Measurements from ENCODE around the gene GRID1. TPM values are rescaled to one million over a fixed set of nuclear protein-coding genes. Genes with fewer than 3 reads are reported as not detected.

Gene GRID1
- polyA plus RNA-seq, 1 of the 3 experiments (the other 2 are of a cell fraction) = 0.13 TPM

DNA sequence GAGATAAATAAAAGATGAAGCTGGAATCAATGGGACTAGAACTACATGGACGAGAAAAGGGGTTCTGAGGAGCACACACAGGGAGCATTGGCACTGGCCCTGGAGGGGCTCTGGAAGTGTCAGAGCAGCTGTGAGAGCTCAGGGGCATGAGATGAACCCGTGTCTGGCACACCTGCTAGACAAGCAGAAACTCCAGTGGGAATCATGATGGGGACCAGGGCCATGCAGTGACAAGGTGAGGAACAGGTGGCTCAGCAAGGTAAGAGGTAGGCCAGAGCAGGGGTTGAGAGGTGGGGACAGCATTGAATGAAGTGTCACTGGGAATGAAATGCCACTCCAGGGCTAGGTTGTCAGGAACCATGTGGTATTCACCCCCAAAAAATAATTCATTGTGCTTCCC lies 588.5 kb downstream of the GRID1 start (continued):
- TF ChIP-seq, protein P1, sequence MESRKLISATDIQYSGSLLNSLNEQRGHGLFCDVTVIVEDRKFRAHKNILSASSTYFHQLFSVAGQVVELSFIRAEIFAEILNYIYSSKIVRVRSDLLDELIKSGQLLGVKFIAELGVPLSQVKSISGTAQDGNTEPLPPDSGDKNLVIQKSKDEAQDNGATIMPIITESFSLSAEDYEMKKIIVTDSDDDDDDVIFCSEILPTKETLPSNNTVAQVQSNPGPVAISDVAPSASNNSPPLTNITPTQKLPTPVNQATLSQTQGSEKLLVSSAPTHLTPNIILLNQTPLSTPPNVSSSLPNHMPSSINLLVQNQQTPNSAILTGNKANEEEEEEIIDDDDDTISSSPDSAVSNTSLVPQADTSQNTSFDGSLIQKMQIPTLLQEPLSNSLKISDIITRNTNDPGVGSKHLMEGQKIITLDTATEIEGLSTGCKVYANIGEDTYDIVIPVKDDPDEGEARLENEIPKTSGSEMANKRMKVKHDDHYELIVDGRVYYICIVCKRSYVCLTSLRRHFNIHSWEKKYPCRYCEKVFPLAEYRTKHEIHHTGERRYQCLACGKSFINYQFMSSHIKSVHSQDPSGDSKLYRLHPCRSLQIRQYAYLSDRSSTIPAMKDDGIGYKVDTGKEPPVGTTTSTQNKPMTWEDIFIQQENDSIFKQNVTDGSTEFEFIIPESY (IDR thresholded peaks at IDR 0.05; ENCODE audit: borderline replicate concordance, low read depth) = no peak
- TF ChIP-seq FOXJ3 (CRISPR knock-in tag; IDR thresholded peaks at IDR 0.05) (no peak), GABPA (IDR thresholded peaks at IDR 0.05; ENCODE audit: low read depth) (no peak), NFIC (IDR thresholded peaks at IDR 0.05; ENCODE audit: borderline replicate concordance) (no peak), SMC3 (IDR thresholded peaks at IDR 0.05; ENCODE audit: low read depth, low read length) (no peak), JUND (IDR thresholded peaks at IDR 0.05) (no peak)

DNA sequence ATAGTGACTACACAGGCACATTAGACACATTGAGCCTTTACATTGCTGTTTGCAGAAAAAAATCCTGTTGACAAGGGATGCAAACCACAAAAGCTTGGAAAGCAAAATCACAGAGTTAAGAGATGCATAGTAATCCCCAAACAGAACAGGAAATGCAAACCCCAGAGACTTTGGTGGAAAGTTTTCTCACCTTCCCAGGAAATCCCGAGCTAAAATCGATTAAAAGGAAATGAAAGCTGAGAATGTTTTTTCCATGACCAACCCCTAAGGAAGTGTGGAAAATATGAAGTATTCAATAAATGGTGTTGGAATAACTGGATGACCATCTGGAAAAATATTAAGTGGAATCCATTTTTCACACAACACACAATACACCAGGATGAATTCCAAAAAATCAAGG lies 598.7 kb downstream of the GRID1 start:
- H2AFZ ChIP-seq (ENCODE audit: low read depth) = no peak overlapping the region
- TF ChIP-seq FOXM1 (IDR thresholded peaks at IDR 0.05; ENCODE audit: low read depth) (no peak), RFX5 (IDR thresholded peaks at IDR 0.05; ENCODE audit: low read length) (no peak)
- H3F3A ChIP-seq (replicated peaks; ENCODE audit: insufficient read depth) = no peaks in the 10 kb centered on the region
- no peaks in the 10 kb centered on the region for H3K36me3 ChIP-seq (replicated peaks in 1 of 2; ENCODE audit: control insufficient read depth in 1 of 2, insufficient read depth in 2 of 2, low read length in 1 of 2)
- no peaks in the 10 kb centered on the region for H4K20me1 ChIP-seq (ENCODE audit: insufficient read depth)
- H3K27ac ChIP-seq (ENCODE audit: low read depth in 2 of 2, low read length in 1 of 2) = no peak overlapping the region
- no peak overlapping the region for H3K9ac ChIP-seq
- POLR2A ChIA-PET = no interaction called here
- H3K27me3 ChIP-seq (ENCODE audit: insufficient read depth) = no peaks in the 10 kb centered on the region
- no peak for DNase-seq
- no peaks in the 10 kb centered on the region for H3K9me3 ChIP-seq
- no peak overlapping the region for H3K4me3 ChIP-seq (ENCODE audit: low read depth in 2 of 2, low read length in 1 of 2)
- H3K4me2 ChIP-seq = no peak overlapping the region
- no peaks in the 10 kb centered on the region for H3K9me2 ChIP-seq
- WGBS (ENCODE audit: low lambda C conversion rate) = 18% methylated on average over 2 of the region's 2 CpGs
- H3K79me2 ChIP-seq (ENCODE audit: insufficient read depth) = no peaks in the 10 kb centered on the region
- H3K4me1 ChIP-seq (ENCODE audit: control insufficient read depth in 1 of 2, insufficient read depth in 2 of 2, low read depth in 1 of 2, low read length in 1 of 2) = no peaks in the 10 kb centered on the region
- CTCF ChIA-PET = interaction anchor here (1.3 kb wide), 1 partner anchor 18 kb away, joined by 4 read pairs; no protein-coding TSS in a partner anchor

DNA sequence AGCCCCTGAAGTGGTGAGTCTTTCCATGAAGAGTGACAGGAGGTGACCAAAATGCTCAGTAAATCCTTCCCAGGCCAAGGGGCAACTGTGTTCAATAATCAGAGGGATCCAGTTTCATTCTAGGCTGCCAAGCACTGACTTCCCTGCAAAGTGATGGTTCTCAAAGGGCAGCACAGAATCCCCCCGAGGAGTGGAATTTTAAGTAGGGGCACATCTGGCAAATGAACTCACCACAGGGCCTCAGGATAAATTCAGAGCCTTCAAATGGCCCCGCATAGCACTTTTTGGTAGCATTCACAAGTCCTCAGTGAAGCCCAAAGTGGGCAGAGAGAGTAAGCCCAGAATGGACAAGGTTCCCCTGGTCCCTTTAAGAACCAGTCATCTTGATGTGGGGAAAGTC lies 602.5 kb downstream of the GRID1 start:
- H3K4me2 ChIP-seq = no peak overlapping the region
- no peak overlapping the region for H3K27ac ChIP-seq (ENCODE audit: low read depth in 2 of 2, low read length in 1 of 2)
- no peaks in the 10 kb centered on the region for H3K9me2 ChIP-seq
- H3K4me3 ChIP-seq (ENCODE audit: low read depth in 2 of 2, low read length in 1 of 2) = no peak overlapping the region
- H3K4me1 ChIP-seq (ENCODE audit: control insufficient read depth in 1 of 2, insufficient read depth in 2 of 2, low read depth in 1 of 2, low read length in 1 of 2) = no peaks in the 10 kb centered on the region
- H3K27me3 ChIP-seq (ENCODE audit: insufficient read depth) = no peaks in the 10 kb centered on the region
- ChIA-PET CTCF (interaction anchor here (1.0 kb wide), 1 partner anchor 22 kb away, joined by 3 read pairs; no protein-coding TSS in a partner anchor), POLR2A (no interaction called here)
- H3K9ac ChIP-seq = no peak overlapping the region
- 0% methylated on average over 1 of the region's 2 CpGs for WGBS (ENCODE audit: low lambda C conversion rate)
- H3K36me3 ChIP-seq (replicated peaks in 1 of 2; ENCODE audit: control insufficient read depth in 1 of 2, insufficient read depth in 2 of 2, low read length in 1 of 2) = no peaks in the 10 kb centered on the region
- H4K20me1 ChIP-seq (ENCODE audit: insufficient read depth) = no peaks in the 10 kb centered on the region
- no peak for DNase-seq
- no peaks in the 10 kb centered on the region for H3K79me2 ChIP-seq (ENCODE audit: insufficient read depth)
- H3K9me3 ChIP-seq = no peaks in the 10 kb centered on the region
- no peaks in the 10 kb centered on the region for H3F3A ChIP-seq (replicated peaks; ENCODE audit: insufficient read depth)
- no peak overlapping the region for H2AFZ ChIP-seq (ENCODE audit: low read depth)
- TF ChIP-seq, protein P2, sequence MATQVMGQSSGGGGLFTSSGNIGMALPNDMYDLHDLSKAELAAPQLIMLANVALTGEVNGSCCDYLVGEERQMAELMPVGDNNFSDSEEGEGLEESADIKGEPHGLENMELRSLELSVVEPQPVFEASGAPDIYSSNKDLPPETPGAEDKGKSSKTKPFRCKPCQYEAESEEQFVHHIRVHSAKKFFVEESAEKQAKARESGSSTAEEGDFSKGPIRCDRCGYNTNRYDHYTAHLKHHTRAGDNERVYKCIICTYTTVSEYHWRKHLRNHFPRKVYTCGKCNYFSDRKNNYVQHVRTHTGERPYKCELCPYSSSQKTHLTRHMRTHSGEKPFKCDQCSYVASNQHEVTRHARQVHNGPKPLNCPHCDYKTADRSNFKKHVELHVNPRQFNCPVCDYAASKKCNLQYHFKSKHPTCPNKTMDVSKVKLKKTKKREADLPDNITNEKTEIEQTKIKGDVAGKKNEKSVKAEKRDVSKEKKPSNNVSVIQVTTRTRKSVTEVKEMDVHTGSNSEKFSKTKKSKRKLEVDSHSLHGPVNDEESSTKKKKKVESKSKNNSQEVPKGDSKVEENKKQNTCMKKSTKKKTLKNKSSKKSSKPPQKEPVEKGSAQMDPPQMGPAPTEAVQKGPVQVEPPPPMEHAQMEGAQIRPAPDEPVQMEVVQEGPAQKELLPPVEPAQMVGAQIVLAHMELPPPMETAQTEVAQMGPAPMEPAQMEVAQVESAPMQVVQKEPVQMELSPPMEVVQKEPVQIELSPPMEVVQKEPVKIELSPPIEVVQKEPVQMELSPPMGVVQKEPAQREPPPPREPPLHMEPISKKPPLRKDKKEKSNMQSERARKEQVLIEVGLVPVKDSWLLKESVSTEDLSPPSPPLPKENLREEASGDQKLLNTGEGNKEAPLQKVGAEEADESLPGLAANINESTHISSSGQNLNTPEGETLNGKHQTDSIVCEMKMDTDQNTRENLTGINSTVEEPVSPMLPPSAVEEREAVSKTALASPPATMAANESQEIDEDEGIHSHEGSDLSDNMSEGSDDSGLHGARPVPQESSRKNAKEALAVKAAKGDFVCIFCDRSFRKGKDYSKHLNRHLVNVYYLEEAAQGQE (IDR thresholded peaks at IDR 0.05; ENCODE audit: low read depth, low read length) = no peak
- TF ChIP-seq, protein P3, sequence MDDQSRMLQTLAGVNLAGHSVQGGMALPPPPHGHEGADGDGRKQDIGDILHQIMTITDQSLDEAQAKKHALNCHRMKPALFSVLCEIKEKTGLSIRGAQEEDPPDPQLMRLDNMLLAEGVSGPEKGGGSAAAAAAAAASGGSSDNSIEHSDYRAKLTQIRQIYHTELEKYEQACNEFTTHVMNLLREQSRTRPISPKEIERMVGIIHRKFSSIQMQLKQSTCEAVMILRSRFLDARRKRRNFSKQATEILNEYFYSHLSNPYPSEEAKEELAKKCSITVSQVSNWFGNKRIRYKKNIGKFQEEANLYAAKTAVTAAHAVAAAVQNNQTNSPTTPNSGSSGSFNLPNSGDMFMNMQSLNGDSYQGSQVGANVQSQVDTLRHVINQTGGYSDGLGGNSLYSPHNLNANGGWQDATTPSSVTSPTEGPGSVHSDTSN (IDR thresholded peaks at IDR 0.05) = no peak
- TF ChIP-seq, protein P1 (IDR thresholded peaks at IDR 0.05; ENCODE audit: borderline replicate concordance, low read depth) = no peak
- TF ChIP-seq FOXJ3 (CRISPR knock-in tag; IDR thresholded peaks at IDR 0.05) (no peak), GATA2 (CRISPR knock-in tag; IDR thresholded peaks at IDR 0.05) (no peak), SIN3A (IDR thresholded peaks at IDR 0.05; ENCODE audit: borderline replicate concordance, low read depth, low read length) (no peak), MXI1 (IDR thresholded peaks at IDR 0.05; ENCODE audit: low read depth, low read length) (no peak), FOXM1 (IDR thresholded peaks at IDR 0.05; ENCODE audit: low read depth) (no peak), YY1 (IDR thresholded peaks at IDR 0.05; ENCODE audit: low read depth) (no peak)
- TF ChIP-seq, protein P4, sequence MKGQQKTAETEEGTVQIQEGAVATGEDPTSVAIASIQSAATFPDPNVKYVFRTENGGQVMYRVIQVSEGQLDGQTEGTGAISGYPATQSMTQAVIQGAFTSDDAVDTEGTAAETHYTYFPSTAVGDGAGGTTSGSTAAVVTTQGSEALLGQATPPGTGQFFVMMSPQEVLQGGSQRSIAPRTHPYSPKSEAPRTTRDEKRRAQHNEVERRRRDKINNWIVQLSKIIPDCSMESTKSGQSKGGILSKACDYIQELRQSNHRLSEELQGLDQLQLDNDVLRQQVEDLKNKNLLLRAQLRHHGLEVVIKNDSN (IDR thresholded peaks at IDR 0.05; ENCODE audit: borderline replicate concordance, low read depth) = no peak
